GM23248 (cell line): Measurements from ENCODE around the gene LIN28B. TPM values are rescaled to one million over a fixed set of nuclear protein-coding genes. Genes with fewer than 3 reads are reported as not detected.
A peak's percentile ranks its signal among the peaks of the same experiment; 100 is the strongest.

ENCODE experiments used
- DNase-seq: peaks from one replicate; pipeline ENCODE4 v3.0.0-alpha.2; 2015
- H2AFZ ChIP-seq: fragments of 200-600 bp; sonication (generic); 2 replicates; pipeline ENCODE4 v1.6.1; 2016; ENCODE audit warnings: antibody characterized with exemption
- H3F3A ChIP-seq: fragments of 200-600 bp; sonication (generic); 2 replicates; pipeline ENCODE4 v1.6.1; 2016; ENCODE audit warnings: mild to moderate bottlenecking, antibody characterized with exemption, mixed run types; ENCODE audit not compliant: insufficient read depth
- H3K27ac ChIP-seq: fragments of 200-600 bp; sonication (generic); 2 replicates; pipeline ENCODE4 v1.5.1; 2016; ENCODE audit warnings: mild to moderate bottlenecking
- H3K27me3 ChIP-seq: fragments of 200-600 bp; sonication (generic); replicated peaks from 2 replicates; pipeline ENCODE4 v1.6.1; 2016; ENCODE audit warnings: mild to moderate bottlenecking; ENCODE audit not compliant: insufficient read depth
- H3K36me3 ChIP-seq: fragments of 200-600 bp; sonication (generic); 2 replicates; pipeline ENCODE4 v1.6.1; 2016; ENCODE audit warnings: low read depth, mild to moderate bottlenecking
- H3K4me1 ChIP-seq: fragments of 200-600 bp; sonication (generic); 2 replicates; pipeline ENCODE4 v1.6.1; 2016; ENCODE audit warnings: mild to moderate bottlenecking; ENCODE audit not compliant: insufficient read depth
- H3K4me2 ChIP-seq: fragments of 200-600 bp; sonication (generic); one replicate; pipeline ENCODE4 v1.6.1; 2016; ENCODE audit warnings: mild to moderate bottlenecking; ENCODE audit not compliant: unreplicated experiment
- H3K4me3 ChIP-seq: fragments of 200-600 bp; sonication (generic); 2 replicates; pipeline ENCODE4 v1.5.1; 2016; ENCODE audit warnings: mild to moderate bottlenecking
- H3K79me2 ChIP-seq: fragments of 200-600 bp; sonication (generic); 2 replicates; pipeline ENCODE4 v1.6.1; 2016; ENCODE audit warnings: mild to moderate bottlenecking; ENCODE audit not compliant: insufficient read depth
- H3K9ac ChIP-seq: fragments of 200-600 bp; sonication (generic); 2 replicates; pipeline ENCODE4 v1.6.1; 2016; ENCODE audit warnings: mild to moderate bottlenecking
- H3K9me2 ChIP-seq: fragments of 200-600 bp; sonication (generic); 2 replicates; pipeline ENCODE4 v1.6.1; 2016; ENCODE audit warnings: mixed run types, mild to moderate bottlenecking, moderate library complexity; ENCODE audit not compliant: insufficient read depth
- H3K9me3 ChIP-seq: fragments of 200-600 bp; sonication (generic); one replicate; pipeline ENCODE4 v1.6.1; 2017; ENCODE audit warnings: low read depth
- H4K20me1 ChIP-seq: fragments of 200-600 bp; sonication (generic); 2 replicates; pipeline ENCODE4 v1.6.0; 2016; ENCODE audit not compliant: insufficient read depth
- EZH2 ChIP-seq: fragments of 200-600 bp; sonication (generic); IDR thresholded peaks from 2 replicates; pipeline ENCODE4 v1.6.1; 2018; ENCODE audit warnings: antibody characterized with exemption, mild to moderate bottlenecking; ENCODE audit not compliant: insufficient read depth, poor library complexity, severe bottlenecking
- EZH2phosphoT487 ChIP-seq: fragments of 200-600 bp; sonication (generic); IDR thresholded peaks from 2 replicates; pipeline ENCODE4 v1.6.1; 2018; ENCODE audit warnings: antibody characterized with exemption, moderate library complexity, mild to moderate bottlenecking, low read depth; ENCODE audit not compliant: insufficient read depth
- WGBS, 2 experiments: methylation state at CpG; one replicate each; pipeline ENCODE4 v1.1.6; 2015 to 2017; ENCODE audit warnings: low lambda C conversion rate in 2 of 2, low coverage in 1 of 2; ENCODE audit errors: missing lambda C conversion rate in 2 of 2; 5-methylcytosine and 5-hydroxymethylcytosine counted together
- in situ Hi-C: fragments of 300-500 bp; cut with MboI; formaldehyde crosslinking; loops from 2 replicates; pipeline ENCODE4 v1.15.0; 2020
- polyA plus RNA-seq: library from polyadenylated mRNA; unstranded; fragments of >200 nt; fragmentation: Nextera tagmentation; extraction: Ambion mirVana; gene quantifications from 2 replicates; pipeline ENCODE4 v1.2.1, GENCODE V29; 2016
- total RNA-seq: library from RNA; depleted of rRNA; stranded (reverse); fragments of >200 nt; shearing (Covaris generic); gene quantifications from 2 replicates; pipeline ENCODE4 v1.2.3, GENCODE V29; 2014

Gene LIN28B
- total and polyA plus RNA-seq, 2 experiments from 2014 or later = not detected

- no peak overlapping the region for H3K4me3 ChIP-seq
- H3K36me3 ChIP-seq = no peaks in the 10 kb centered on the region
- no peaks in the 10 kb centered on the region for H3F3A ChIP-seq
- no peaks in the 10 kb centered on the region for H3K9me2 ChIP-seq
- no peak overlapping the region for H2AFZ ChIP-seq
- no peaks in the 10 kb centered on the region for H3K4me1 ChIP-seq
- TF ChIP-seq EZH2 = no peak
- no peak for TF ChIP-seq EZH2phosphoT487
- 12 to 14% methylated on average over 19 of the region's 19 CpGs for WGBS, 2 experiments
- DNase-seq = peak; percentile 7
- no peaks in the 10 kb centered on the region for H3K79me2 ChIP-seq
- H3K27me3 ChIP-seq = peaks cover 57% of the 10 kb centered on the region
- no peak overlapping the region for H3K9ac ChIP-seq
- in situ Hi-C loops = no loop called here
- H3K9me3 ChIP-seq = no peaks in the 10 kb centered on the region
- H3K27ac ChIP-seq = no peak overlapping the region
- H3K4me2 ChIP-seq = no peak overlapping the region
- H4K20me1 ChIP-seq = no peaks in the 10 kb centered on the region
These were observed 1.5 kb downstream of the LIN28B start for GRCh38 chr6:104958178-104959025.

- in situ Hi-C loops = no loop called here
- no peak for TF ChIP-seq EZH2
- TF ChIP-seq EZH2phosphoT487 = no peak
- Histone ChIP-seq H2AFZ (no peak overlapping the region), H3F3A (no peaks in the 10 kb centered on the region), H3K9me3 (no peaks in the 10 kb centered on the region), H3K9me2 (no peaks in the 10 kb centered on the region), H3K9ac (no peak overlapping the region), H3K79me2 (no peaks in the 10 kb centered on the region), H3K4me2 (no peak overlapping the region), H3K36me3 (no peaks in the 10 kb centered on the region), H3K27me3 (peaks cover 49% of the 10 kb centered on the region), H3K4me1 (no peaks in the 10 kb centered on the region), H3K4me3 (no peak overlapping the region), H3K27ac (no peak overlapping the region), H4K20me1 (no peaks in the 10 kb centered on the region)
- 22 to 26% methylated on average over 3 of the region's 3 CpGs for WGBS, 2 experiments
- no peak for DNase-seq
These were observed 2.3 kb downstream of the LIN28B start for GRCh38 chr6:104959026-104959858.

GRCh38 chr6:104969108-104969507, 12.2 kb downstream of the LIN28B start:
- H3K4me2 ChIP-seq = no peak overlapping the region
- WGBS, 2 experiments = 47 to 48% methylated on average over 2 of the region's 2 CpGs
- no peaks in the 10 kb centered on the region for H3K36me3 ChIP-seq
- no peak for DNase-seq
- no peaks in the 10 kb centered on the region for H3F3A ChIP-seq
- H3K27me3 ChIP-seq = no peaks in the 10 kb centered on the region
- no peak overlapping the region for H2AFZ ChIP-seq
- H3K9me2 ChIP-seq = no peaks in the 10 kb centered on the region
- H3K9ac ChIP-seq = no peak overlapping the region
- no peak overlapping the region for H3K27ac ChIP-seq
- no peaks in the 10 kb centered on the region for H4K20me1 ChIP-seq
- H3K79me2 ChIP-seq = no peaks in the 10 kb centered on the region
- in situ Hi-C loops = no loop called here
- no peaks in the 10 kb centered on the region for H3K9me3 ChIP-seq
- H3K4me1 ChIP-seq = no peaks in the 10 kb centered on the region
- no peak for TF ChIP-seq EZH2phosphoT487
- TF ChIP-seq EZH2 = no peak
- no peak overlapping the region for H3K4me3 ChIP-seq

- H4K20me1 ChIP-seq = no peaks in the 10 kb centered on the region
- TF ChIP-seq EZH2phosphoT487 (no peak), EZH2 (no peak)
- no peak overlapping the region for H3K27ac ChIP-seq
- 55 to 59% methylated on average over 2 of the region's 2 CpGs for WGBS, 2 experiments
- no peaks in the 10 kb centered on the region for H3K27me3 ChIP-seq
- H3K36me3 ChIP-seq = no peaks in the 10 kb centered on the region
- no peaks in the 10 kb centered on the region for H3K79me2 ChIP-seq
- H3K4me2 ChIP-seq = no peak overlapping the region
- peak; percentile 27 for DNase-seq
- H3K9ac ChIP-seq = no peak overlapping the region
- peak overlapping the region; percentile 73 for H2AFZ ChIP-seq
- H3F3A ChIP-seq = no peaks in the 10 kb centered on the region
- H3K9me3 ChIP-seq = no peaks in the 10 kb centered on the region
- in situ Hi-C loops = no loop called here
- no peaks in the 10 kb centered on the region for H3K4me1 ChIP-seq
- no peak overlapping the region for H3K4me3 ChIP-seq
- no peaks in the 10 kb centered on the region for H3K9me2 ChIP-seq
These were observed 13.1 kb downstream of the LIN28B start for GRCh38 chr6:104969785-104970581.
